Measurements from ENCODE around the gene HDHD5. TPM values are rescaled to one million over a fixed set of nuclear protein-coding genes. Genes with fewer than 3 reads are reported as not detected.

The HDHD5 gene
- total RNA-seq, 1 donor from 2014 or later = 33.0 TPM

GRCh38 chr22:17121233-17122195 is 37.6 kb downstream of the HDHD5 start, which contains the start of gene TMEM121B:
TMEM121B (minus strand) TSS chr22:17121360; CDS start chr22:17121127, 233 bp downstream.
- DNase-seq (ENCODE audit: low spot score in 2 of 2) (peak; percentile 68 to 77), FAIRE-seq (no peak)

- no peak for FAIRE-seq
- DNase-seq (ENCODE audit: low spot score in 2 of 2) = peak in 1 of 2 donors; percentile 57
Measured at GRCh38 chr22:17120711-17121232, 38.3 kb downstream of the HDHD5 start.

- DNase-seq (ENCODE audit: low spot score in 2 of 2) (peak in 1 of 2 donors; percentile 58), FAIRE-seq (no peak)
Measured at GRCh38 chr22:17120281-17120680, 38.8 kb downstream of the HDHD5 start.

- DNase-seq (ENCODE audit: low spot score in 2 of 2) (no peak), FAIRE-seq (no peak)
Measured at GRCh38 chr22:17119481-17120202, 39.4 kb downstream of the HDHD5 start.

- DNase-seq (ENCODE audit: low spot score in 2 of 2) (no peak), FAIRE-seq (no peak)
Measured at GRCh38 chr22:17118342-17118741, 40.7 kb downstream of the HDHD5 start.

GRCh38 chr22:17117890-17118289 is 41.2 kb downstream of the HDHD5 start:
- DNase-seq (ENCODE audit: low spot score in 2 of 2) (no peak), FAIRE-seq (no peak)

- FAIRE-seq = no peak
- DNase-seq (ENCODE audit: low spot score in 2 of 2) = no peak
Measured at GRCh38 chr22:17117400-17117799, 41.7 kb downstream of the HDHD5 start.

- DNase-seq (ENCODE audit: low spot score in 2 of 2) (no peak), FAIRE-seq (no peak)
Measured at GRCh38 chr22:17116572-17117330, 42.3 kb downstream of the HDHD5 start.

- DNase-seq (ENCODE audit: low spot score in 2 of 2) (no peak), FAIRE-seq (no peak)
Measured at GRCh38 chr22:17115945-17116565, 43.0 kb downstream of the HDHD5 start.

GRCh38 chr22:17115236-17115635 is 43.8 kb downstream of the HDHD5 start:
- DNase-seq (ENCODE audit: low spot score in 2 of 2) = no peak
- FAIRE-seq = no peak

- DNase-seq (ENCODE audit: low spot score in 2 of 2) (no peak), FAIRE-seq (no peak)
Measured at GRCh38 chr22:17114898-17115235, 44.2 kb downstream of the HDHD5 start.

- DNase-seq (ENCODE audit: low spot score in 2 of 2) (no peak), FAIRE-seq (no peak)
Measured at GRCh38 chr22:17114173-17114897, 44.7 kb downstream of the HDHD5 start.

- DNase-seq (ENCODE audit: low spot score in 2 of 2) = no peak
- FAIRE-seq = no peak
Measured at GRCh38 chr22:17113600-17113999, 45.5 kb downstream of the HDHD5 start.

- FAIRE-seq (no peak), DNase-seq (ENCODE audit: low spot score in 2 of 2) (no peak)
Measured at GRCh38 chr22:17112491-17113042, 46.5 kb downstream of the HDHD5 start.

GRCh38 chr22:17110791-17111550 is 48.1 kb downstream of the HDHD5 start:
- FAIRE-seq = no peak
- DNase-seq (ENCODE audit: low spot score in 2 of 2) = no peak

- no peak for FAIRE-seq
- no peak for DNase-seq (ENCODE audit: low spot score in 2 of 2)
Measured at GRCh38 chr22:17109976-17110375, 49.1 kb downstream of the HDHD5 start.

- no peak for FAIRE-seq
- no peak for DNase-seq (ENCODE audit: low spot score in 2 of 2)
Measured at GRCh38 chr22:17109113-17109865, 49.8 kb downstream of the HDHD5 start.

All from frontal cortex (tissue), 4 donors.